HG02870 (cell line): ENCODE results near the gene USH2A.
"Not testable (repeated sequence)": the region's sequence is repeated elsewhere in the genome, so short reads cannot be mapped to it uniquely, and the experiment has no call there.

Experiments used
- ATAC-seq: cut with Tn5 transposase; IDR thresholded peaks from one replicate; pipeline ENCODE4 v1.9.1; 2021; ENCODE audit warnings: mild to moderate bottlenecking, moderate library complexity; ENCODE audit not compliant: unreplicated experiment

Gene USH2A

DNA sequence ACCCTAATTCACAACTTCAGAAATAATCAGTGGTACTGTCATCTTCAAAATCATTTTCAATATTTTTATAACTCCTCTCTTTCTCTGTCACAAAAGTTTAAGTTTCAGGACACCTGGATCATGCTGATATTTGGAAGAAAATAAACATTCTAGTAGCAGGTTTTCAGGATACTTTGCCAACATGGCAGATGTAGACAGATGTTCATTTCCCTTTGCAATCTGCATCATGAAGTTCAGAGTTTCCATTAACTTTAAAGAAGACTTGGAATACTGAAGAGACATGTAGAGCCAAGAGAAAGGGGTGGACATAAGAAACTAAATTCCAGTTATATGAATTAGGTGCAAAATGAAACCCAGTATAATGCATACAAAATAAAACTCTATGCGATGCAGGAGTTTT, 218.1 kb downstream of the USH2A start:
- ATAC-seq = no peak

DNA sequence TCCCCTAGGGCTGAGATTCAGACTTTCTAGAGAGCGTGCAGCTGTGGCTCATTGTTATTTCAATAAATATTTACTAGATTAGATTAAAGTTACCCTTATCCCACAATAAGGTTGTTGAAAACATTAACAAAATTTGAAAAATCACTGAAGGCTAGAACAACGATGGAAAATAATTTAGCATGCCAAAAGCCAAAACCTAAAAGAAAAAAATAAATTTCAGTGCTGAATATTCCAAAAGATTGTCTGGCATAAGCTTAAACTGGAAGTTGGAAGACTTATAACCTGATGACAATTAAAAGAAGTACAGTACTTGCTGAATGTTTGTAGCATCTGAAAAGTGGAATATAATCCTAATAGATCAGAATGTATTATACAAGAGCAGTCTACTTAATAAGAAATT, 221.3 kb downstream of the USH2A start:
- ATAC-seq = no peak

DNA sequence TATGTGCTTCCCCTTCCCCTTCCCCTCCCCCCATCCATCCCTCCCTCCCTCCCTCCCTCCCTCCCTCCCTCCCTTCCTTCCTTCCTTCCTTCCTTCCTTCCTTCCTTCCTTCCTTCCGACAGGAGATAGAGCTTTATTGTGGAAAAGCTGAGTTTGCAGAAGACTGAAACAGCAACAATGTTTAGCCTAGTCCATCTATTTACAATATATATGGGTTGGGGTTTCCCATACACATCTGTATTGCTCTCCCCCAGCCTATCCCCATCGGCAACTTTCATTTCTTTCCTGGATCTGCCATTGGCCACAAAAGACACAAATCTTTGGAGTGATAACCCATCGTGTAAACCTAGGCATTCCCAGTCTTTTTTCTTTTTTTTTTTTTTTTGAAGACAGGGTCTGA, 222.3 kb downstream of the USH2A start:
- ATAC-seq = no peak

DNA sequence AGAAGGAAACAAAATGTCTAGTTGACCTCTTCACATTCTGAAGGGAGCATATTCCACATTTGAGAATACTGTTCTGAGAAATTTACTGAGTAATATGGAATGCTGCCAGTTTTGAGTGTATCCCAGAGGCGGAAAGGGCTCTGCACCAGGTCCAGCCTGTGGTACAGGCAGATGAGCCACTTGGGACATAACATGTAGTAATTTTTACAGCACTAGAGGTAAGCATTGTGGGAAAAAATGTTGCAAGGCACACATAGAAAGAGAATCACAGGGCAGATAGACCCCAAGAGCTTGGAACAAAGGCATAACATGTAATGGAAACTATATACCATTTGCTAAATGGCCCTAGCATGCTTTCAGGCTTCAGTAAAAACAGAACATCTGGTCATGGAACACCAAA, 228.5 kb downstream of the USH2A start:
- ATAC-seq = no peak

DNA sequence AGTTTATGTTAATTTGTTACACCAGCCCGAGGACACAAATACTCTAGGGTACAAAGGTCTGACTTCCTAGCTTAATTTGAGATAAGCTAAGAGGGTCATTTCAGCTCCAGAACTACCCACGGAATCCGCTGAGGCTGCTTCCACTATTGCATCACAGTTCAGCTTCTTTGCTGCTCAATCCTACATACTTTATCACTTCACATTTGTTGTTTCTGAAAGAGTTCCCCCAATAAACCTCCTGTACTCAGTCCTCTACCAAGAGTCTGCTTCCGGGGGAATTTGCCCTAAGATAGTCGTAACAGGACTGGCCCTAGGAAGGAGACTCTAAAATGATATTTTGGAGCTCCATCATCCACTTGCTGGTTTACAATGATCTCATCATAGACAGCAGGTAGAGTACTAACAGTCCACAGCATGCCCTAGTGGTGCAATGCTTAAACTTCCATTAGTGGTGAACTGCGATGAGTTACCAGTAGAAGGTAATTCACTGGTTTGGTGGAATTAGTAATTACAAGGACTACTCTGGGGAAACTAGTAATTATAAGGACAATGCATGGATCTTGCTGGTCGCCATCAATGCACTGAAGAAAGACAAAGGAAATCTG, 229.3 kb downstream of the USH2A start:
- ATAC-seq = no peak

DNA sequence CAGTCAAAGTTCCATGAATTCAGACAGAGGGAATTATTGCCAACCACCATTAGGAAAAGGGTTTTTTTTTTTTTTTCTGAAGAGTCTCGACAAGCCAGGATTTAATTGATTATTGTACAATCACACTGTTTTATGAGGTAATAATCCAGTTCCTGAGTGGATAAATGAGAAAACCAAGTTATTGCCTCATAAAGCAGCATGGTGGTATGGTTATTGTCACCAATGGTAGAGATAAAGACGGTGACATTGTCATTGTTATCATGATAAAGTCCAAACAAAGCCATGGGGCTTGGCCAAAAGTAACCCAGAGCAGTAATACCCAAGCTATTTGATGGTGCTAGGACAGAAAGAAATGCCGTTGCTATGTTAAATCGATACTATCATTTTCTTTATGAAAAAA, 232.8 kb downstream of the USH2A start:
- no peak for ATAC-seq

DNA sequence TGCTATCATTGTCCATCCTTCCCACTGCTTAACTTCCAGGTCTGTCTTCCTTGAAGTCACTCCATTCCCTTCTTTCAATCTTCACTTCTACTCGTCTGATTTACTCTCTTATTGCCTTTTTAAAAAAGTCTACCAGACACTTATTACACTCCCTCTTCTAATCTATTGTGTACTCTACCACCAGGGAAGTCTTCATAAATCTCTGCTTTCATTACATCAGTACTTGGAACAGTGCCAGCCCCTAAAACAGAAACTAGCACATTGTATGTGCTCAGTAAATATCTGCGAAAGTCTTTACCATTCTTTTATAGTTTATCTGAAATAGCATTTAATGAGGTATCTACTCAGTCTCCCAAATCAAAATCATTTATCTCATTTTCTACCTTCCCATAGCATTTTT, 236.4 kb downstream of the USH2A start:
- no peak for ATAC-seq

DNA sequence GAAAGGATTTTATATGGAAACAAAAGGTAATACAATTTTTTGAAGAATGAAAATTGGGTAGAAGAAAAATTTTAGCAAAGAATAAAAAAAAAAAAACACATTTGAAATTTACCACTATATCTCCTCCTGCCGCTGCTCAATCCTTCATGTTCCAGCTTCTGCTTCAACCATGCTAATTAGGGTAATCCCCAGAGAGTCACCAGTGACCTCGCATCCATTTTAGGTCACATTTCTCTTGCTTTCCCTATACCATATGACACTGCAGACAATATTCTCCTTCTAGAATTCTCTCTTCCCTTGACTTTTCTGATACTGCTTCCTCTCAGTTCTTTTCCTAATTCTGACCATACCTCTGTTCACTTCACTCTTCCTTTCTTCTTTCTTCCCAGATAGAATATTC, 237.1 kb downstream of the USH2A start:
- ATAC-seq = no peak

DNA sequence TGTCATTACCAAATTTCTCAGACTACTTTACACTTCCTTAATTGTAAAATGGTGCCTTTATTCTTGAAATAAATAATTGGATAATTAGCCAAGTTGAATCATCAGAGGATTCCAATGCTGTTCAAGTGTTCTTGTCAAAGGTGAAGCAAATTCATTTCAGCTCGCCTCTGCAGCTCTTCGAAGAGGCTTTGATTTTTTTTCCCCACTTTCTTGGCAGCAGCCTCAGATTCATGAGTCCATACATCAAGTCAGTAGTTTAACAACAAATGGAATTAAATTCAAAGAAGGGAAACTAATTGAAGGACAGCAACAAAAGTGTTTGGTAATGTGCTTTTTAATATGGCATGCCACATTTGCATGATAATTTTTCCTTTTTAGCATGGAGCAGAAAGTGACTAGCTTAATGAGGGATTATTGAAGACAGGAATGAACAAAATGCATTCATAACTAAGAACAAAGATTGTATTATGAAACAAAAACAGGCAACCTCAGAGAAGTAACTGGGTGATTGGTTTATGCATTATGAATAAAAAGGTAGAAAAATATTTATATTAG, 239.0 kb downstream of the USH2A start:
- no peak for ATAC-seq

DNA sequence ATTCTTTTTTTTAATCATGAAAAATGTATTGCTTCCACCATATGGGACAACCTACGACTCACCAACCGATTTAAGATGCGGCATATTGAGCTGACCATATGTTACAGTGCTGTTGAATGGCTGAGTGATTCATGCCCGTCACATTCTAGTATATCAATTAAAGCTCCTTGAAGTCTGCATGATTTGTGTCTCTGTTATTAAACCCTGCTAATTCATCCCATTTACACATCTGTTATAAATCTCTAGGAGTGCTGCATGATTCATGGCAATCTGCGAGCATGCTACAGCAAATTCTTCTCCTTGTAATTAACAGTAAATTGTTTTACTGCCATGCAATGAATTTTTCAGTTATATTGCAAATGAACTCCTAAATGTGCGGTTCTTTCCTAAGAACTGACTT, 239.8 kb downstream of the USH2A start:
- no peak for ATAC-seq

DNA sequence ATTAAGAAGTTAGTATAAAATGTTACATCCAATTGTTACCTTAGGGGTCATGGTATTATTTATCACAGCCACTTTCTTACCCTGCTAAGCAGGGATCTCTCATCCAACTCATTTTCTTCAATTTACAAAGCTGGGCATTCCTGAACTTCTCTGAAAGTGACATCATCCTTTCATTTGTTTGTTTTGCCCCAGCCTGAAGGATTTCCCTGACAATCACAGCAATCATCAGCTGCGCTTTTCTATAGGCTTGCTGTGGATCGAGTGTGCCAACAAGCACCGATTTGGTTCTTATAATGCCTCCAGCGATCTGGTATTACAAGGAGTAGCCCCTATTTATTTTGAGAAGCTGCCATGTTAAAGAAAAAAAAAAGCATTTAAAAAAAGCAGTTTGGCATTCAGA, 240.2 kb downstream of the USH2A start:
- no peak for ATAC-seq

DNA sequence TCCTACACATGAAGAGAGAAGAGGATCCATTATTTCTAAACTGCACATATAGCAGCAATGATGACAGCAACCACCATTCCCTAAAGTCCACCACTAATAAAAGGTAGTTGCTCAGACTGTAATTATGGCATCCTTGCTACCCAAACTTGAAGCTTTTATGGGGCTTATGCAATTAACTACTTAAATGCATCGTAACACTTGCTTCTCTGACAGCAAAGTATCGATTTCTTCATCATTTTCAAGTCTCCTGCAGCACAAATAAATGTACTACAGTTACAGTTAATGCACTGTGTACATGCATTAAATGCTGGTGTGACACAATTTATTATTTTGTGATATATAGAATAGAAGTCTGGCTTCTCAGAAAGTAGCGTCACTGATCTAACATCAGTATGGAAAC, 241.7 kb downstream of the USH2A start:
- ATAC-seq = no peak

DNA sequence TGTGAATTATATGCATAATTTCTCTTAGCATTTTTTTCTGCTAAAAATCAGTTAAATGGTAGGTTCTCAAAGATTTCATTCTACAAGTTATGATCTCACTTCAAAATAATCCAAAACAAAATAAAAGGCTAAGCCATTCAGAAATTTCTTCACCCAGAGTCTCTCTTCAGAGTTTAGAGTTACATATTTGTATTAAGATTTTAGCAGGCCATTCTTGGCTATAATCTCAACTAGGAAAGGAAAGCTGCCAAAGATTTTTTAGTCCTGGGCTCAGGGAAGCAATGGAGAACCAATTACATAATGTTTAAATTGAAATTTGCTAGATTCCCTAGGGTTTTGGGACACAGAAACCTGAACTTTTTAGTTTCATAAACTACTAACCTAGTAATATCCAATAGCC, 245.0 kb downstream of the USH2A start:
- ATAC-seq = no peak

DNA sequence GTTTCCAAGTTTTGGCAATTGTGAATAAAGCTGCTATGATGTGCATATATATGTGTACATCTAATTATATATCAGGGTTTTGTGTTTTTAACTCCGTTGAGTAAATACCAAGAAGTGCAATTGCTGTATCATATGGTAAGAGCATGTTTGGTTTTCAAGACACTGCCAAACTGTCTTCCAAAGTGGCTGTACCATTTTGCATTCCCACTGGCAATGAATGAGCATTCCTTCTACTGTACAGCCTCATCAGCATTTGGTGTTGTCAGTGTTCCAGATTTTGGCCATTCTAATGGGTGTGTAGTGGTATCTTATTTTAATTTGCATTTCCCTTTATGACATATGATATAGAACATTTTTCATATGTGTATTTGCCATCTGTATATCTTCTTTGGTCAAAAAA, 246.3 kb downstream of the USH2A start:
- ATAC-seq = no peak

DNA sequence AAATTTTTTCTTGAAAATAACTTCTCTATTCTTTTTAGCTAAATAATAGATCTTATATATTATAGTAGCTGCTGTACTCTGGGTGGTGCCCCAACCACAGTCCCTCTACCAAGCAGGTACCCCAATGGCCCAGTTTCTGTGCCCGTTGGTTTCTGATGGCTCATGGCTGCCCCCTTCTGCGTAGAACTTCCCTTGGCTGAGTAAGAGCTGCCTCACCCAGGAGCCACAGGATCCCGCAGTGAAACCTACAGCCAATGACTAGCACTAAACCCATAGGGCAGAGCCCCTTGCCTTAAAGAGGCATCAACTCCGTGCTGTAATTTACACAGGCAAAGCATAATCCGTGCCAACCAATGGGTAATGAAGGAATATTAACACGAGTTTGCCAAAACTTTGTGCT, 247.5 kb downstream of the USH2A start:
- ATAC-seq = no peak

DNA sequence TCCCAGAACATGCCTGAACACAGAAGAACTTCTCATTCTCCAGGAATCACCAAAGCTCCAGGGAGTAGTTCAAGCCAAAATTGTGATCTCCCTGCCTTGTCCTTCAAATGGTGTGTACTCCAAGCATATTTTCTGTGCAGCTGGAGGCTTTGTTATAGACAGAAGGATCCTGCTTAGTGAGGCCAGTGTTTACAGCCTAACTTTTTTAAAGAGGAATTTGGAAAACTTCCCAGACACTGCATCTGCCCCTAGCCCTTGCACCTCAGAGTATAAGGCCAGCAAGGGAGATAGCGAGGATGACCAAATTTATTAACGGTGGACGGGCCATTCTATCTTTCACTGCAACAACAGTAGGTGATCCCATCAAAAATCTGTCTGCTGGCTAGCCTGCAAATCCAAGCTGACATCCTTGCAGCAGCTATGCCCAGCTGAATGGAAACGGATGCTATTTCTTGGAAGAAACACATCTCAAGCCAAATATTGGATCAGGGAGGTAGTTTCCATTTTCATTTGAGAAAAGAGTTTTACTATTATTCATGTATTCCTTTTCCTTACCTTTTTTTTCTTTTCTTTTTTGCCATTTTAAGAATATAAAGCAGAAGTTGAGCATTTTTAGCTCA, 249.8 kb downstream of the USH2A start:
- ATAC-seq = no peak

DNA sequence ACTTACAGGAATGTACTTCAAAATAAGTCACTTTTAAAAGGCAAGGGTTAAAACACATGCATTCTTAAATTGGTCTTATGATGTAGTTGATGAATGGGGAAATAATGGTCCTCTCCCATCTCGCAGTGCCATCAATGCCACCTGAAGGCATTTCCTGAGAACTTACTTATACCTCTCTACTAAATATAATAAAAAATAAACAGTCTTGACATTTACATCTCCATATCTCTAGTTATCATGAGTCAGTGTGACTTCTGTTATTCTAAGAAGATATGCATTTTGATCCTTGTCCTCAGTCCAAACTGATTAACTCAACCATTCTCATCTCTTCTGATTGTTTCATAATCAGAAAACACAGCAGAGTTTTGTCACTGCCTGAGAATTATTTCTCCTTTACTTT, 253.9 kb downstream of the USH2A start:
- no peak for ATAC-seq

DNA sequence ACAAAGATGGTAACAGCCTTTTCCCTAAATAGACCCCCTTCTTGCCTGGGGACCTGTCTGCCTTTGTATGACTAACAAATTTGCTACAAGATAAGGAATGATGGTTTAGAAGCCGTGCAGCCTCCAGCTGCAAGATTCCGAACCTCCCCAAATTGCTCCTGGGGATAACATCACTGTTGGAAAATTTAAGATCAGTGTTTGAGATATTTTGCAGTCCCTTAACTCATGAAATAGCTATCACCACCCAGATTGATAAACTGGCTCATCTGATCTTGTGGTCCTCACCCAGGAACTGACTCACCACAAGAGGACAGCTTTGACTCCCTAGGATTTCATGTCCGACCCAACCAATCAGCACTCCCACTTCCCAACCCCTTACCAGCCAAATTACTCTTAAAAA, 254.7 kb downstream of the USH2A start:
- no peak for ATAC-seq

DNA sequence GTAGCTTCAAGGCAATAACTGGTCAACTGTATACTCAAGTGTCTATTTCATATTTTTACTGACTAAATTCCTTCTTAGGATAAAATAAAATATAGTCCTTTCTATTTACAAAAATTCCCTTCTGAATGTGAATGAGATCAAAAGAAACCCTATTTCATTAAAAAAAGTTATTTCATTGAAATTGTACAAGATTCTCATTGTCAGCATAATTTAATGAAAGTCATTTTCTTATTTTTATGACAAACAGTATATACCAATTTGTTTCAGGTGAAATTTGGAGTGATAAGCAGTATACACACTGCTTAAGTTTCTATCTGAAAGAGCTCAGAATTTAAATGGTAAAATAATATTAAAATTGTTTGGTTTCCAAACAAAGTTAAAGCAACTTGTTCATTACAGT, 269.2 kb downstream of the USH2A start:
- ATAC-seq = no peak

DNA sequence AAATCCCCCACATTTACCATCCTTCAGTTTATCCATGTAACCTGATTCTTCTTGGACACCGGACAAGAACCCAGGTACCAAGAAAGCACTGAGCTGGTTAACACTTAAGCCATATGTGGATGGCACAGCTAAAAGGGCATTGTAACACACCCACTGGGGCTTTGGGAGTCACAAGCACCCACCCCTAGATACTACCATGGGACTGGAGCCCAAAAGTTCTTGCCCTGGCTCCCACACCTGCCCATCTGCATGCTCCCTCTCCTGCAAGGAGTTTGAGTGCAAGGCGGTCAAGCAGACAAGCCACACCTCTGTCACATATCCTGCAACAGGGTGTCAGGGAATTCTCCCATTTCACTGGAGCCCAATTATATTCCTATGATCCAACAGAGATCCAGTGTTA, 270.1 kb downstream of the USH2A start:
- ATAC-seq = no peak

DNA sequence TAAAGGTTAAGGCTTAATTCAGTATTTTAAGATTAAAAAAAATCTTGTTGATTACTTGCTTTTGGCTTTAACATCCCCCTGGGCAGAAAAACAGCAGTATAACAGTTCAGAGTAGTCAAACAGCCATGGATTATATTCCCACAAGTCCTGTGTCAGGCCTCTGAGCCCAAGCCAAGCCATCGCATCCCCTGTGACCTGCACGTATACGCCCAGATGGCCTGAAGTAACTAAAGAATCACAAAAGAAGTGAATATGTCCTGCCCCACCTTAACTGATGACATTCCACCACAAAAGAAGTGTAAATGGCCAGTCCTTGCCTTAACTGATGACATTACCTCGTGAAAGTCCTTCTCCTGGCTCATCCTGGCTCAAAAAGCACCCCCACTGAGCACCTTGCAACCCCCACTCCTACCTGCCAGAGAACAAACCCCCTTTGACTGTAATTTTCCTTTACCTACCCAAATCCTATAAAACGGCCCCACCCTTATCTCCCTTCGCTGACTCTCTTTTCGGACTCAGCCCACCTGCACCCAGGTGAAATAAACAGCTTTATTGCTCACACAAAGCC, 277.7 kb downstream of the USH2A start:
- not testable (repeated sequence) for ATAC-seq

DNA sequence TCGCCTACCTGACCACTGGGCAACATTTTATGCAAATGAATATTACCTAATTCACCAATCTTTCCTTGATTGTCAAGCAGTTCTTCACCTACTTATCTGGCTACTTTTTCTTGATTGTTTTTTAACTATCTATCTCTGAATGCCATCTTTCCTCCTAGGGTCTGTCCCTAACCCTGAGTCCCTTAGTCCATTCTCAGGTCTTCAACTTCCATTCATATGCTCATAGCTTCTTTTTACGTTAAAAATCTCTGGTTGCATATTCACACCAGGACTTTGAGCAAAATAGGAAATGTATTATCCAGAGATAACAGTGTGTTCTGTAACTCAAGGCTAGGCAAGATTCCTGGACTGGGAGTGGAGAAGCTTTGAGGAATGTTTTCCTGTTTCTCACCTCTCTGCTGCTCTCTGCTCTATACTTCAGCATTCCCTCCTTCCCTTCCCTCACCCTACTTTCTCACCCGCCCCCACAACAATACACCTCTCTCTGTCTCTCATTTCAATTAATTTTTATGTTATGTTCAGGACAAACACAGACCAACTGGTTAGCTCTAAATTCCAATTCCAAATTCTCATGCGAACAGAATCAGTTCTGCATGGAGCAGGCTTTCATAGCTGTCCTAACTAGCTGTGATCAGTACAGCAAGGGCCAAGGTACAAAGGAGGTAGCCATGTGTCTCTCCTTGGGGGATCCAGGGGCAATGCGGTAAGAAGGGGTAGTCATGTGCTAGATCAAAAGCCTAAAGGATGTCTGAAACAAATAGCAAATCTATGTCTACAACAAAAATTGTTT, 278.4 kb downstream of the USH2A start:
- ATAC-seq = no peak
